ENCODE measurements around the gene MFAP2. TPM values are rescaled to one million over a fixed set of nuclear protein-coding genes. Genes with fewer than 3 reads are reported as not detected.
"Not testable (repeated sequence)": the region's sequence is repeated elsewhere in the genome, so short reads cannot be mapped to it uniquely, and the experiment has no call there.

The MFAP2 gene
- total RNA-seq, 2 donors from 2014 or later: 1.4 to 6.0 TPM

DNA sequence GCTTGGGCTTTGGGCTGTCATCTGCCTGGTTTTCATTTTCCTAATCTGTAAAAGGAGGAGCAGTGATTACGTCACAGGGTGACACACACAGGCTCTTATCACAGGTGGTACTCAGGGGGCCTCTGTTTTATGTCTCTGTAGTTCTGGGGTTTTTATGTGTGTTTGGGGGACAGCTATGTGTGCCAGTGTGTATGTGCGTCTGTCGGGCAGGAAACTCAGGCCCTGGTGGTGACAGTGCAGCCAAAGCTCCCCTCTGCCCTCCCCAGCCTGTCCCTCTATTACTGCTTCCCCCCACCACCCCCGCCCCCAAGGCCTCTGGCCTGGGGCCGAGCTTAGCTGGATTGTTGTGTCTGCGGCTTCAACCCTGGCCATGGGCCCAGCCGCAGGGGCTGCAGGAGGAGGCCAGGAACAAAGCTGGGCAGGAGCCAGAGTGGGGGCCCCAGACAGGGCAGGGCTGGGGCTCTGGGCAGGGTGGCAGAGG lies 13.3 kb downstream of the MFAP2 start:
- no peak overlapping the region for H3K9ac ChIP-seq (ENCODE audit: low read depth in 2 of 2, low read length in 2 of 2)
- no peaks in the 10 kb centered on the region for H3K4me1 ChIP-seq
- no peak overlapping the region for H3K4me3 ChIP-seq
- H3K9me3 ChIP-seq: no peaks in the 10 kb centered on the region
- no peaks in the 10 kb centered on the region for H3K36me3 ChIP-seq
- H3K27me3 ChIP-seq: no peaks in the 10 kb centered on the region
- DNase-seq: no peak
- H3K27ac ChIP-seq: no peak overlapping the region
- intact Hi-C loops (cut with DNase I): no loop called here
- no peak for TF ChIP-seq CTCF (IDR thresholded peaks at IDR 0.05)

DNA sequence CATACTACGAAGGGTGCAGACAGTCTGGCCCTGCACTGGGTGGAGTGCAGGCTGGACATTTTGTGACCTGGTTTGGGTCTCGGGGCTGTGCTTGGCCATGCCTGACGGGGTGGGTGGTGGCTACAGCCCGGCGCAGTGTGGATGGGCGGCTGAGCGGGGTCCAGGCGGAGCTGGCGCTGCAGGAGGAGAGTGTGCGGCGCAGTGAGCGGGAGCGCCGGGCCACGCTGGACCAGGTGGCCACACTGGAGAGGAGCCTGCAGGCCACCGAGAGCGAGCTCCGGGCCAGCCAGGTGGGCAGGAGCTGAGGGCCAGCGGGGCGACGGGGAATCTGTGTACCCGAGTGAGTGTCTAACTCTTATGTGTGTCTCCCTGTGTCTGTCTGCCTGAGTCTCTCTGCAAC lies 14.1 kb downstream of the MFAP2 start:
- no peaks in the 10 kb centered on the region for H3K36me3 ChIP-seq
- no peaks in the 10 kb centered on the region for H3K9me3 ChIP-seq
- H3K27ac ChIP-seq: no peak overlapping the region
- no peak for DNase-seq
- no peak overlapping the region for H3K9ac ChIP-seq (ENCODE audit: low read depth in 2 of 2, low read length in 2 of 2)
- intact Hi-C loops (cut with DNase I): no loop called here
- TF ChIP-seq CTCF (IDR thresholded peaks at IDR 0.05): no peak
- no peaks in the 10 kb centered on the region for H3K27me3 ChIP-seq
- H3K4me1 ChIP-seq: no peaks in the 10 kb centered on the region
- no peak overlapping the region for H3K4me3 ChIP-seq

GRCh38 chr1:16965486-16966067 lies 14.8 kb downstream of the MFAP2 start:
- no peaks in the 10 kb centered on the region for H3K9me3 ChIP-seq
- no peak for TF ChIP-seq CTCF (IDR thresholded peaks at IDR 0.05)
- DNase-seq: no peak
- no peak overlapping the region for H3K27ac ChIP-seq
- no peaks in the 10 kb centered on the region for H3K36me3 ChIP-seq
- no peaks in the 10 kb centered on the region for H3K27me3 ChIP-seq
- H3K4me1 ChIP-seq: no peaks in the 10 kb centered on the region
- no peak overlapping the region for H3K9ac ChIP-seq (ENCODE audit: low read depth in 2 of 2, low read length in 2 of 2)
- intact Hi-C loops (cut with DNase I): no loop called here
- no peak overlapping the region for H3K4me3 ChIP-seq

DNA sequence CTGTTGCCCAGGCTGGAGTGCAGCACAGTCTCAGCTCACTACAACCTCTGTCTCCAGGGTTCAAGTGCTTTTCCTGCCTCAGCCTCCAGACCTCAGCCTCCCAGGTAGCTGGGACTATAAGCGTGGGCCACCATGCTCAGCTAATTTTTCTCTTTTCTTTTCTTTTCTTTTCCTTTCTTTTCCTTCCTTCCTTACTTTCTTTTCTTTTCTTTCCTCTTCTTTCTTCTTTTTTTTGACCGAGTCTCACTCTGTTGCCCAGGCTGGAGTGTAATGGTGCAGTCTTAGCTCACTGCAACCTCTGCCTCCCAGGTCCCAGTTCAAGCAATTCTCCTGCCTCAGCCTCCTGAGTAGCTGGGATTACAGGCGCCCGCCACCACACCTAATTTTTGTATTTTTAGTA lies 16.3 kb downstream of the MFAP2 start:
- H3K27me3 ChIP-seq; H3K9ac ChIP-seq (ENCODE audit: low read depth in 2 of 2, low read length in 2 of 2); H3K4me3 ChIP-seq; H3K9me3 ChIP-seq; DNase-seq; H3K36me3 ChIP-seq; H3K4me1 ChIP-seq; H3K27ac ChIP-seq; intact Hi-C loops (cut with DNase I): not testable (repeated sequence)

DNA sequence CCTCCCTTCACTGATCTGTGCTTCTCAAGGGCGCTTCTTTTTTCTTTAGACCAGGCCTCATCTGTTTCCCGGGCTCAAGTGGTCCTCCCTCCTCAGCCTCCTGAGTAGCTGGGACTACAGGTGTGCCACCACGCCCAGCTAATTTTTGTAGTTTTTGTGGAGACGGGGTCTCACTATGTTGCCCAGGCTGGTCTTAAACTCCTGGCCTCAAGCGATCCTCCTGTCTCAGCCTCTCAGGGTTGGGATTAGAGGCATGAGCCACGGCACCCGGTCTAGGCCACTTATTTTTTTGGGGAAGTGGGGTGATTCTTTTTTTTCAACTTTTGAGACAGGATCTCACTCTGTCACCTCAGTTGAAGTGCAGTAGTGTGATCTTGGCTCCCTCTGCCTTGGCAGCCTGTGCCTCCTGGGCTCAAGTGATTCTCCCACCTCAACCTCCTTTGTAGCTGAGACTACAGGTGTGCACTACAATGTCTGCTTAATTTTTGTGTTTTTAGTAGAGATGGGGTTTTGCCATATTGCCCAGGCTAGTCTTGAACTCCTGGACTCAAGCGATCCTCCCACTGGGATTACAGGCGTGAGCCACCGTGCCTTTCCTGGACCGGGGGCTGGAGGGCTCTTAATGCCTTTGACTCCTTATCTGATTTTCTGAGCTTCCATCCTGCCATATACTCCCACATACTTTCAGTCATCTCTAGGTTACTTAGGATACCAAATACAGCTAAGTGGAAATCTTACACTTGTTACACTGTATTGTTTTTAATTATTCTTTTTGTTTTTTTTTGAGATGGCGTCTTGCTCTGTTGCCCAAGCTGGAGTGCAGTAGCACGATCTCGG lies 18.9 kb downstream of the MFAP2 start:
- Histone ChIP-seq H3K27me3 (no peaks in the 10 kb centered on the region), H3K4me1 (no peaks in the 10 kb centered on the region), H3K27ac (no peak overlapping the region), H3K36me3 (no peaks in the 10 kb centered on the region), H3K9me3 (no peaks in the 10 kb centered on the region), H3K9ac (ENCODE audit: low read depth in 2 of 2, low read length in 2 of 2) (peak overlapping the region in 1 of 2 donors; percentile 74), H3K4me3 (peak overlapping the region; percentile 40)
- TF ChIP-seq CTCF (IDR thresholded peaks at IDR 0.05): no peak
- no peak for DNase-seq
- intact Hi-C loops (cut with DNase I): no loop called here

Measured in colonic mucosa (tissue), 4 donors.